GM19099 (cell line): ENCODE results near the gene RASIP1.
A peak's percentile ranks its signal among the peaks of the same experiment; 100 is the strongest.

Source experiments
- POLR2A ChIP-seq: IDR thresholded peaks from 3 replicates; pipeline ENCODE4 v1.6.1; 2011; ENCODE audit warnings: low read depth; ENCODE audit not compliant: insufficient read length; ENCODE audit errors: extremely low read depth

The RASIP1 gene

GRCh38 chr19:48739404-48740163 is 826 bp downstream of the RASIP1 start:
- no peak for TF ChIP-seq POLR2A

- peak; percentile 18 for TF ChIP-seq POLR2A
Observed at GRCh38 chr19:48738557-48739403, 1.6 kb downstream of the RASIP1 start.

GRCh38 chr19:48737360-48737998 is 2.9 kb downstream of the RASIP1 start:
- no peak for TF ChIP-seq POLR2A

GRCh38 chr19:48735031-48735615 is 5.3 kb downstream of the RASIP1 start:
- TF ChIP-seq POLR2A = no peak

DNA sequence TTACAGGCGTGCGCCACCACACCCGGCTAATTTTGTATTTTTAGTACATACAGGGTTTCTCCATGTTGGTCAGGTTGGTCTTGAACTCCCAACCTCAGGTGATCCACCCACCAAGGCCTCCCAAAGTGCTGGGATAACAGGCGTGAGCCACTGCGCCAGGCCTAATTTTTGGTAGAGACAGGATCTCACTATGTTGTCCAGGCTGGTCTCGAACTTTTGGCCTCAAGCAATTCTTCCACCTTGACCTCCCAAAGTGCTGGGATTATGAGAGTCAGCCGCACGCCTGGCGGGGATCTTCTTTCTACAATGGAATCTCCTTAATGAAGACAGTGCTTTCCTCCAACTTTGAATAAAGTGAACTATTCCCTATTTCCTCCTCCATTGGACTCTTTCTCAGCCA is 5.8 kb downstream of the RASIP1 start:
- TF ChIP-seq POLR2A = no peak

- no peak for TF ChIP-seq POLR2A
Observed at GRCh38 chr19:48731452-48731851, 9.0 kb downstream of the RASIP1 start.

DNA sequence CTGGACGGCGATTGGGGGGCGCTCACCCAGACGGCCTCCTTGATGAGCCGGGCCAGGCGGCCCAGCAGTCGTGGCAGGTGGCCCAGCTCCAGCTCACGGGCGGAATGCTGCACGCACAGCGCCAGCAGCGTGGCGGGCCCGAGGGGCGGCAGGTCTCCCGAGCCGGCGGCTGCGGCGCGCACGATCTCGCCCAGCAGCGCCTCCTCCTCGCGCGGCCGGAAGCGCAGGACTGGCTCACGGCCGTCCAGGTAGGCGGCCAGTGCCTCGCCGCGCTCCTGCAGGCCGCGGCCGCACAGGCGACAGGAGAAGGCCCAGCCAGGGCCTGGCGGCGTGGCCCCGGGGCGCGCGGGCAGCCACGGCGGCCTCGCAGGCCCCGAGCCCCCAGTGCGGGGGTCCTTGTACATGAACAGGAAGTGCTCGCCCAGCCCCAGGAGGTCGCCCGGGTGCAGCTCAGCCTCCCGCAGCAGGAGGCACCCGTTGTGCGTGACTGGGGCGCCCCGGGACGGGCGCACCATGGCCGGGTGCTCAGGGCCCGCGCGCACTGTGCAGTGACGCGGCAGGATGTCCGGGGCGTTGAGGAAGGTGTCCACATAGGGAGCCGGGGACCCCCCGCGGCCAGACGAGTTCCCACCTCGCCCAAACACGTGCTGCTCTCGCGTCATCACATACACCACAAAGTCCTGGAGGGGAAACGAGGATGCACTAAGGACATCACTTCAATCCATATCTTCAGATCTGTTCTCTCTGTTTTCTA is 11.3 kb downstream of the RASIP1 start:
- no peak for TF ChIP-seq POLR2A

- TF ChIP-seq POLR2A = no peak
Observed at GRCh38 chr19:48726556-48726955, 13.9 kb downstream of the RASIP1 start.

DNA sequence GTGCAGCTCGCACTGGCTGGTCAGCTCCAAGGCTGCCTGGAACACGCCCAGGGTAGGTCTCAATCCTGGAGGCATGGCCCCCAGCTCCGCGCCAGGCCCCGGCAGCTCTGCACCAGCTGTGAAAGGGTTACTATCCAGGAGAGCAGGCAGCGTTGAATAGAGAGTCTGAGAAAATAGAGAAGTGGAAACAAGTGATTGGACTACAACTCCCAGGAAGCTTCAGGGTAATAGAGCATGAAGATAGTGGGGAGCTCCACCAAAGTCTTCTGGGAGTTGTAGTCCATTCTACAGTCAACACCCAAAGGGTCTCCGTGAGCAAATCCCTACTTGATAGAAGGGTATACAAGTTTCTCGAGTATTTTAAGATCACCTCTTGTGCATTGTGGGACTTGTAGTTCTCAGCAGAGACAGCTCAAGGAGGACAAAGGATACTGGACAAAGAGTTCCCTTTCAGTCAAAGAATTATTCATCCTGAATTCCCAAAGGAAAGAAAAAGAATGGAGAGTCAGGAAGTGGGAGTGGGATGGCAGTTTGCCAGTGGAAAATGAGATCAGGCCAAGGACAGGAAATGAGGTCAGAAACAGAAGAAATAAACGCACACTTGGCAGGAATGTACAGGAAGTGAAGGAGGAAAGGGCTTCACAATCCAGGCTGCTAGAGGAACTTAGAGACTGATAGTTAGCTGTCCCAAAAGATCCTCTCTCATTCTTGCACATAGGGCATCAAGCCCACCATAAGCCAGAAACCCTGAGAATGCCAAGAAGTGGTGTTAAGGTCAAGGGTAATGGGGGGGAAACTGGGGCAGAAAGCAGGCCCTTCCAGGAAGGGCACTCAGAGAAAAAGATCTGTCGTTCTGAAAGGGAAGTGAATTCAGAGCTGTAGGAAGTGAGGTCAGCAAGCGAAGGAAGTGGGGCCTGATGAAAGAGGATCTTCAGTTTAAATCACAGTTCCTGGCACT is 15.3 kb downstream of the RASIP1 start:
- TF ChIP-seq POLR2A = no peak

DNA sequence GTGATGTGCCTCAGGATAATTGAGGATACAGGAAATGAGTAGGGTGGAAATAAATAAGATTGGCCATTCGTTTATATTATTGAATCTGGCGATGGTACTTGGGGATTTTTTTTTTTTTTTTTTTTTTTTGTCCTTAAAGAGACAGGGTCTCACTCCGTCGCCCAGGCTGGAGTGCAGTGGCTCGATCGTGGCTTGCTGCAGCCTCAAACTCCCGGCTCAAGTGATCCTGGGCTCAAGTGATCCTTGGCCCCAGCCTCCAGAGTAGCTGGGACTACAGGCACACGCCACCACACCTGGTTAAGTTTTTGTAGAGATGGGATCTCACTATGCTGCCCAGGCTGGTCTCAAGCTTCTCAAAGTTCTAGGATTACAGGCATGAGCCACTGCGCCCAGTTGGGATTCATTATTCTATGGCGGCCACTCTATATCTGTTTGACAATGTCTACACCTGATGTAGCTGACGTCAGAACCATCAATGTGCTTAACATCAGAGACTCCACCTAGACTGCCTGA is 18.2 kb downstream of the RASIP1 start:
- no peak for TF ChIP-seq POLR2A

DNA sequence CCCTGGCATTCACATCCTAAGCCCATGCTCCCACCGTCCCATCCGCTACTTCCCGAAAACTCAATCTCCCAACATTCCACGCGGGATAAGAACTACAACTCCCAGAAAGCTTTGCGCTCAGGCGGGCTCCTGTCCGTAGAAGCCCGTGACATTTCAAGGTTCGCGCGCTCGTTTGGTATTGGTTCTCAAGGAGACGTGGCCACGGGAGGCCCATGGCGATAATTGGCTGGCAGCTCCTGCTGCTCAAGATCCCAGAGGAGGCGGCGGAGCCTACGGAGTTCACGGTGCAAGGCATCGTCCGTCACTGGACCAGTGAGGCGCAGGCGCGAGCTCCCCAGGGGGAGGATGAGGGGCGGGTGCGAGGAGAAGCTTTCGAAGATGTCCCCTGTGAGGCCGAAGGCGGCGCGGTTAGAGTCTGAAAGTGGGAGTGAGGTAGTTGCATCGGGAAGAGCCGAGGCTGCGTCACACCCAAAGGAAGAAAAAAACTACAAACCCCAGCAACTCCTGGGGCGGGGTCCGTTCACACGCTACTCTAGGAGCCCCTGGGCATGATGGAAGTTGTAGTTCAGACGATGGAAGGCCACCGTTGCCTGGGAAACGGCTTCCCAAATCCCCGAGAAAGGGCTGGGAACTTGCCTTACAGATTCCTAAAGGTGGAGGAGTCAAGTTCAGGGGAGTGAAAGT is 19.7 kb downstream of the RASIP1 start:
- TF ChIP-seq POLR2A = peak; percentile 62

GRCh38 chr19:48720251-48720612 is 20.2 kb downstream of the RASIP1 start:
- no peak for TF ChIP-seq POLR2A

- TF ChIP-seq POLR2A = no peak
Observed at GRCh38 chr19:48719263-48720171, 20.9 kb downstream of the RASIP1 start, which contains the start of gene MAMSTR. TSS of gene MAMSTR (minus strand) at chr19:48719725. CDS start at chr19:48719031, 694 bp downstream.
